Measurements from ENCODE around the gene STAMBP.

The STAMBP gene

GRCh38 chr2:73888388-73888787, 59.6 kb downstream of the STAMBP start:
- Histone ChIP-seq H3K9me3 (ENCODE audit: insufficient read depth, low read length) (no peaks in the 10 kb centered on the region), H3K4me1 (ENCODE audit: low read length) (peaks cover 20% of the 10 kb centered on the region), H3K27ac (ENCODE audit: low read length) (no peak overlapping the region), H3K4me3 (ENCODE audit: low read length) (no peak overlapping the region), H3K79me2 (ENCODE audit: low read length) (peaks cover 4% of the 10 kb centered on the region), H3K9ac (ENCODE audit: low read length) (no peak overlapping the region), H3K36me3 (replicated peaks; ENCODE audit: low read depth, low read length) (no peaks in the 10 kb centered on the region), H3K4me2 (ENCODE audit: low read length) (no peak overlapping the region), H2AFZ (ENCODE audit: low read depth, low read length) (no peak overlapping the region), H4K20me1 (ENCODE audit: insufficient read depth, low read length) (no peaks in the 10 kb centered on the region), H3K27me3 (ENCODE audit: low read depth, low read length) (no peaks in the 10 kb centered on the region)
- no peak for TF ChIP-seq EZH2phosphoT487 (IDR thresholded peaks at IDR 0.05; ENCODE audit: low read depth)
- no peak for TF ChIP-seq CTCF (IDR thresholded peaks at IDR 0.05; ENCODE audit: low read depth, low read length)

GRCh38 chr2:73889206-73889605, 60.4 kb downstream of the STAMBP start:
- Histone ChIP-seq H3K4me1 (ENCODE audit: low read length) (peaks cover 28% of the 10 kb centered on the region), H3K27me3 (ENCODE audit: low read depth, low read length) (no peaks in the 10 kb centered on the region), H3K79me2 (ENCODE audit: low read length) (peaks cover 13% of the 10 kb centered on the region), H3K4me3 (ENCODE audit: low read length) (no peak overlapping the region), H3K9ac (ENCODE audit: low read length) (no peak overlapping the region), H4K20me1 (ENCODE audit: insufficient read depth, low read length) (peaks cover under 1% of the 10 kb centered on the region; the same call in 1 of the 2 replicates), H2AFZ (ENCODE audit: low read depth, low read length) (no peak overlapping the region), H3K36me3 (replicated peaks; ENCODE audit: low read depth, low read length) (peaks cover under 1% of the 10 kb centered on the region), H3K4me2 (ENCODE audit: low read length) (no peak overlapping the region), H3K27ac (ENCODE audit: low read length) (no peak overlapping the region), H3K9me3 (ENCODE audit: insufficient read depth, low read length) (no peaks in the 10 kb centered on the region)
- TF ChIP-seq EZH2phosphoT487 (IDR thresholded peaks at IDR 0.05; ENCODE audit: low read depth): no peak
- TF ChIP-seq CTCF (IDR thresholded peaks at IDR 0.05; ENCODE audit: low read depth, low read length): no peak

GRCh38 chr2:73890301-73891092, 61.7 kb downstream of the STAMBP start:
- H3K36me3 ChIP-seq (replicated peaks; ENCODE audit: low read depth, low read length): peaks cover 8% of the 10 kb centered on the region
- no peak overlapping the region for H3K9ac ChIP-seq (ENCODE audit: low read length)
- TF ChIP-seq CTCF (IDR thresholded peaks at IDR 0.05; ENCODE audit: low read depth, low read length) (no peak), EZH2phosphoT487 (IDR thresholded peaks at IDR 0.05; ENCODE audit: low read depth) (no peak)
- H3K79me2 ChIP-seq (ENCODE audit: low read length): peaks cover 26% of the 10 kb centered on the region
- peaks cover 11% of the 10 kb centered on the region for H4K20me1 ChIP-seq (ENCODE audit: insufficient read depth, low read length)
- no peak overlapping the region for H3K4me3 ChIP-seq (ENCODE audit: low read length)
- peaks cover 33% of the 10 kb centered on the region for H3K4me1 ChIP-seq (ENCODE audit: low read length)
- H3K9me3 ChIP-seq (ENCODE audit: insufficient read depth, low read length): no peaks in the 10 kb centered on the region
- H3K27me3 ChIP-seq (ENCODE audit: low read depth, low read length): no peaks in the 10 kb centered on the region
- no peak overlapping the region for H3K4me2 ChIP-seq (ENCODE audit: low read length)
- no peak overlapping the region for H3K27ac ChIP-seq (ENCODE audit: low read length)
- H2AFZ ChIP-seq (ENCODE audit: low read depth, low read length): no peak overlapping the region

GRCh38 chr2:73891276-73891901, 62.6 kb downstream of the STAMBP start:
- Histone ChIP-seq H3K79me2 (ENCODE audit: low read length) (peaks cover 33% of the 10 kb centered on the region), H3K9me3 (ENCODE audit: insufficient read depth, low read length) (no peaks in the 10 kb centered on the region), H3K4me1 (ENCODE audit: low read length) (peaks cover 33% of the 10 kb centered on the region), H3K4me2 (ENCODE audit: low read length) (0 out of 2 replicates have a peak overlapping the region, but pooled peaks have one; percentile 85), H3K27ac (ENCODE audit: low read length) (0 out of 2 replicates have a peak overlapping the region, but pooled peaks have one; percentile 83), H4K20me1 (ENCODE audit: insufficient read depth, low read length) (peaks cover 20% of the 10 kb centered on the region), H2AFZ (ENCODE audit: low read depth, low read length) (no peak overlapping the region), H3K4me3 (ENCODE audit: low read length) (no peak overlapping the region), H3K27me3 (ENCODE audit: low read depth, low read length) (no peaks in the 10 kb centered on the region), H3K36me3 (replicated peaks; ENCODE audit: low read depth, low read length) (peaks cover 8% of the 10 kb centered on the region), H3K9ac (ENCODE audit: low read length) (no peak overlapping the region)
- TF ChIP-seq EZH2phosphoT487 (IDR thresholded peaks at IDR 0.05; ENCODE audit: low read depth) (no peak), CTCF (IDR thresholded peaks at IDR 0.05; ENCODE audit: low read depth, low read length) (no peak)

Data from OCI-LY3 (cell line).